ENCODE results near the gene EVX1.

GRCh38 chr7:27271384-27271783, 28.8 kb downstream of the EVX1 start:
- no peak for TF ChIP-seq CTCF (IDR thresholded peaks at IDR 0.05; ENCODE audit: insufficient read depth, low read length, poor library complexity, severe bottlenecking)
- no peak for TF ChIP-seq EZH2phosphoT487 (conservative IDR thresholded peaks at IDR 0.05; ENCODE audit: low read length)
